ENCODE data around the gene NUTM2D. TPM values are rescaled to one million over a fixed set of nuclear protein-coding genes. Genes with fewer than 3 reads are reported as not detected.
"Not testable (repeated sequence)": the region's sequence is repeated elsewhere in the genome, so short reads cannot be mapped to it uniquely, and the experiment has no call there.

Gene NUTM2D
- total and polyA plus RNA-seq, 5 donors, result 4.8 to 9.8 (median 6.4) TPM

DNA sequence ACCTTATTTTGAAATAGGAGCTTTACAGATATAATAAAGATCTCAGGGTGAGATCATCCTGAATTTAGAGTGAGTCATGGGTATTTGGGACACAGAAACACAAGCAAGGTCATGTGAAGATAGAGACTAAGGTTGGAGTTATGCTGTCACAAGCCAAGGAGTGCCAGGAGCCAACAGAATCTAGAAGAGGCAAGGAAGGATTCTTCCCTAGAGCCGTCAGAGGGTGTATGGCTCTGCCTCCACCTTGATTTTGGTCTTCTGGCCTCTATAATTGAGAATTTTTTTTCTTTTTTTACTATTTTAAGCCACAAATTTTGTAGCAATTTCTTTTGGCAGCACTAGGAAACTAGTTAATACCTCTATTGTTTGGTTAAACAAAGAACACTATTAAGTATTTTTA is 24.9 kb upstream of the NUTM2D start:
- intact Hi-C loops (cut with DNase I); H3K4me1 ChIP-seq (ENCODE audit: control insufficient read depth, insufficient read depth, low read length); H3K27me3 ChIP-seq (ENCODE audit: control insufficient read depth, insufficient read depth); H3K4me3 ChIP-seq (ENCODE audit: low read length); H3K9me3 ChIP-seq (ENCODE audit: control insufficient read depth, low read length); H3K27ac ChIP-seq (ENCODE audit: low read length); ATAC-seq; DNase-seq: not testable (repeated sequence)
- 88% methylated on average over 1 of the region's 1 CpG for WGBS

DNA sequence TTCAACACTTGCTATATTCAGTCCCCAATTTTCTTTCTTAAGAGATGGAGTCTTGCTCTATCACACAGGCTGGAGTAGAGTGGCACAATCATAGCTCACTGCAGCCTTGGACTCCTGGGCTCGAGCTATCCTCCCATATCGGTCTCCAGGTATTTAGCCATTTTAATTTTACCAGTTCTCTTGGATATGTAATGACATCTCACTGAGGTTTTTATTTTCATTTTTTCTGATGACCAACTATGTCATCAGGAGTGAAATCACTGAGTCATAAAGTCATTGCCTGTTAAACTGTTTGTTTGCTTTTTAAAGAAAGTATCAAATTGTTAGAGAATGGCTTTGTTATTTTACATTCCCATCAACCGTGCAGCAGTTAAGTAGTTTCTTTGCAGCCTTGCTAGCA is 17.1 kb upstream of the NUTM2D start:
- DNase-seq, result peak in 1 of 3 donors; percentile 1
- H3K27ac ChIP-seq (ENCODE audit: low read length); H3K4me1 ChIP-seq (ENCODE audit: control insufficient read depth, insufficient read depth, low read length); H3K27me3 ChIP-seq (ENCODE audit: control insufficient read depth, insufficient read depth); ATAC-seq; H3K4me3 ChIP-seq (ENCODE audit: low read length); H3K9me3 ChIP-seq (ENCODE audit: control insufficient read depth, low read length); intact Hi-C loops (cut with DNase I): not testable (repeated sequence)
- 69% methylated on average over 3 of the region's 3 CpGs for WGBS

DNA sequence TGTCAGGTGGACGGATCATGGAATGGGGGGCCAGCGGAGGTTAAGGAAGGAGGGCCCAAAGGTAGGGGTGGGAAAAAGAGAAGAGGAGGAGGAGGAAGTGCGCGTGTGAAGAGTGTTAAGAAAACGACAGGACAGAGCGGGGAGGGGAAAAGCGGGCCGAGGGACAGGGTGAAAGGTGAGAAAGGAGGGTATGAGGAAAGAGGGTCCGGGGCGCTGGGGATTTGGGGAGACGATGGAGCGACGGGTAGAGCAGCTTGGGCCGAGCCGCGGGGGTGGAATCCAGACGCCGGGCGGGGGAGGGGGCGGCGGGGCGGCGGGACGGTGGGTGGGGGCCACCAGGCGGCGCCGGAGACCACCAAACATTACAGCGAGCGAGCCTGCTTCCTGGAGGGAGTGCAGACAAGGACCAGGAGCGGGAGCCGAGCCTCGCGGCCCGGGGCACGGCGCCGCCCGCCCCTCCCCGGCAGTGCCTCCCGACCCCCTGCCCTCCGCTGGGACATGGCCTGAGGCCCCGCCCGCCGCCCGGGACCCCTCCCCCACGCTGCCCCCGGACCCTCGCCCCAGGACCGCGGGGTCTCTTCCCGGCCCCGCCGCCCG is 15.9 kb upstream of the NUTM2D start:
- ATAC-seq, result peak; percentile 22 to 42
- H3K4me3 ChIP-seq (ENCODE audit: low read length), result peak overlapping the region; percentile 43
- H3K27me3 ChIP-seq (ENCODE audit: control insufficient read depth, insufficient read depth); intact Hi-C loops (cut with DNase I); H3K4me1 ChIP-seq (ENCODE audit: control insufficient read depth, insufficient read depth, low read length); H3K9me3 ChIP-seq (ENCODE audit: control insufficient read depth, low read length): not testable (repeated sequence)
- DNase-seq, result peak in 2 of 3 donors; percentile 45 to 64
- 0% methylated on average over 12 of the region's 54 CpGs for WGBS
- peak overlapping the region; percentile 30 for H3K27ac ChIP-seq (ENCODE audit: low read length)

DNA sequence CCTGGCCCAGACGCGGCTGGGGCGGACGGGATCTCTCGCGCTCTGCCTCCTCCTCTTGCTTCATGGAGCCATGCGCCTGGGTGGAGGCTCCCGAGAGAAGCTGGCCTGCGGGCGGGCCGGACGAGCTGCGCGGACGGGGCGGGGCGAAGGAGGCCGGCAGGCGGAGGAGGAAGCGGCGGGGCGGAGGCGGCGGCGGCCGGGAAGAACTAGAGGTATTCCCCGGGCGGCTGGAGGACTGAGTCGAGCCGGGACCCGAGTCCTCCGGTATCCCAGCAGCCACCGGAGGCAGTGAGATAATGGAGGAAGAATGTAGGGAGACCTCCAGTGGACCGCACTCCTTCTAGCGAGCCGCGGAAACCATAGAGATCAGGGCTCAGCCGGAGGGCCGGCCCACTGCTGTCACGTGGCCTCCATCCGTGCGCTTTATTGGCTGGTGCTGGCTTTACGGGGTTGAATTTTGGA is 15.3 kb upstream of the NUTM2D start:
- H3K9me3 ChIP-seq (ENCODE audit: control insufficient read depth, low read length); H3K4me1 ChIP-seq (ENCODE audit: control insufficient read depth, insufficient read depth, low read length); intact Hi-C loops (cut with DNase I); H3K27me3 ChIP-seq (ENCODE audit: control insufficient read depth, insufficient read depth): not testable (repeated sequence)
- WGBS, result under 1% methylated on average over 40 of the region's 43 CpGs
- peak overlapping the region; percentile 14 for H3K27ac ChIP-seq (ENCODE audit: low read length)
- DNase-seq (peak; percentile 91 to 96 (median 95)), ATAC-seq (peak; percentile 97)
- peak overlapping the region; percentile 17 for H3K4me3 ChIP-seq (ENCODE audit: low read length)

DNA sequence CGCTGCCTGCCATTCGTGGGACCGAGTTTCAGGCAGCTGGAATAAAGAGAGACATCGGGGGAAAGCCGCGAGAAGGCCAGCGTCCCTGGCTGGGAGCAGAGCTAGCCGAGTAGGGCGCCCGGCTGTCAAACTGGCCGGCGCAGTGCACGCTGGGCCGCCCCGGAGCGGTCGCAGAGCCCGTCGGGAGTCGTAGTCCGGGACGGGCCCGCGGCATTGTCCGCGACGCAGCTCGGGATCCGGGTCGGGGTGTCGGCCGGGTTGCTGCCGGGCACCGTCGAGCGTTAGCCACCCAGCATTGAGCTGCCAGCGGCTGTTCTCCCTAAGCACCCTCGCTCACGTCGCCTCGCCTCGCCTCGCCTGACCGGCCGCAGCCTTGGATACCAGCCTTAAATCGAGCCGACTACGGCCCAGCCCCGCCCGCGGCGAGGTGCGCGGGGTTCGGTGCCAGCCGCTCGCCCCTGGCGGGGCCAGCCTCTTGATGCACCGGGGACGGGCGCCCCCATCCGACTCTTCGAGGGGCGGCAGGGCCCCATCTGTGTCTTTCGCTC is 14.8 kb upstream of the NUTM2D start:
- under 1% methylated on average over 58 of the region's 65 CpGs for WGBS
- H3K4me1 ChIP-seq (ENCODE audit: control insufficient read depth, insufficient read depth, low read length); H3K27me3 ChIP-seq (ENCODE audit: control insufficient read depth, insufficient read depth); intact Hi-C loops (cut with DNase I); H3K9me3 ChIP-seq (ENCODE audit: control insufficient read depth, low read length): not testable (repeated sequence)
- peak overlapping the region; percentile 64 for H3K4me3 ChIP-seq (ENCODE audit: low read length)
- DNase-seq (peak; percentile 86 to 95 (median 93)), ATAC-seq (peak; percentile 93 to 94)
- peak overlapping the region; percentile 32 for H3K27ac ChIP-seq (ENCODE audit: low read length)

DNA sequence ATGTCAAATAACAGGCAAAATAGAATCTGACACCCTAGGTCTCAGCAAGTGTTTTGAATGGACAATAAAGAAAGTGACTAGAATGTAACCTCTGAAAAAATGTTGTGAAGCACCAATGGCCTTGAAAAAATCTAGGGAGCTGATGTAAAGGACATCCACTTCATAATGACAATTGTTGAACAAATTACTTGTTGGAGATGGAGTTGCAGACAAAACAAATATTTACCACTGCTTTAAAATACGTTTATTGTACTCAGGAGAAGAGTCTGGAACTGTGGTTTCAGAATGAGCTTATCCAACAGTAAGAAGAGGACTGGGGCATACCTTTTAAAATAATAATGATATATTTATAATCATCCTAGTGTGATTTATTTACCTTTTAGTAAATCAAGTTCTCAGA is 11.8 kb upstream of the NUTM2D start:
- H3K4me1 ChIP-seq (ENCODE audit: control insufficient read depth, insufficient read depth, low read length); H3K27me3 ChIP-seq (ENCODE audit: control insufficient read depth, insufficient read depth); intact Hi-C loops (cut with DNase I); DNase-seq; ATAC-seq; H3K4me3 ChIP-seq (ENCODE audit: low read length); H3K27ac ChIP-seq (ENCODE audit: low read length); H3K9me3 ChIP-seq (ENCODE audit: control insufficient read depth, low read length): not testable (repeated sequence)
- WGBS, result 66% methylated on average over 1 of the region's 1 CpG

DNA sequence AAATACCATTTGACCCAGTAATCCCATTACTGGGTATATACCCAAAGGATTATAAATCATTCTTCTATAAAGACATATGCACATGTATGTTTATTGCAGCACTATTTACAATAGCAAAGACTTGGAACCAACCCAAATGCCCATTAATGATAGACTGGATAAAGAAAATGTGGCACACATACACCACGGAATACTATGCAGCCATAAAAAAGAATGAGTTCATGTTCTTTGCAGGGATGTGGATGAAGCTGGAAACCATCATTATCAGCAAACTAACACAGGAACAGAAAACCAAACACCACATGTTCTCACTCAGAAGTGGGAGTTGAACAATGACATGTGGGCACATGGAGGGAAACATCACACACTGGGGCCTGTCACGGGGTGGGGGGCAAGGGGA is 7.4 kb upstream of the NUTM2D start:
- WGBS, result 95% methylated on average over 2 of the region's 2 CpGs

DNA sequence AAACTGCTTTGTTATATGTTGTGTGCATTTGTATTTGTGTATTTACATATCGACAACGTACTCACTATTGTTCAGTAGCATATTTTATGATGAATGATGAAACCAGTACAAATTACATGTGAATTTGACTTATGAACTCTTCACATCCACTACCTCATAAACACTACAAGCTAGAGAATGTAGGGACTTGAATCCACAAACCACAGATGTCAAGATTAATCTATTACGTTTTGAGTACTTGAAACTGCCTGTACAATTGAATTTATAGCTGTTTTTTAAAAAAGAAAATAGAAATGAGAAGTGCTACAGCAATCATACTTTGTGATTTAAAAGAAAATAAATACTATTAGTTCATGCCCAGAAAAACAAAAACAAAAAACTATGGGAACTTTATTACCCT is 4.7 kb upstream of the NUTM2D start:
- H3K4me1 ChIP-seq (ENCODE audit: control insufficient read depth, insufficient read depth, low read length); H3K9me3 ChIP-seq (ENCODE audit: control insufficient read depth, low read length); ATAC-seq; DNase-seq; H3K27me3 ChIP-seq (ENCODE audit: control insufficient read depth, insufficient read depth); H3K4me3 ChIP-seq (ENCODE audit: low read length); intact Hi-C loops (cut with DNase I); H3K27ac ChIP-seq (ENCODE audit: low read length): not testable (repeated sequence)
- WGBS, result 86% methylated on average over 3 of the region's 3 CpGs

More for the DNA sequence above, 7.4 kb upstream of the NUTM2D start:
- H3K4me3 ChIP-seq (ENCODE audit: low read length); intact Hi-C loops (cut with DNase I); H3K27ac ChIP-seq (ENCODE audit: low read length); ATAC-seq; DNase-seq; H3K9me3 ChIP-seq (ENCODE audit: control insufficient read depth, low read length); H3K27me3 ChIP-seq (ENCODE audit: control insufficient read depth, insufficient read depth); H3K4me1 ChIP-seq (ENCODE audit: control insufficient read depth, insufficient read depth, low read length): not testable (repeated sequence)

DNA sequence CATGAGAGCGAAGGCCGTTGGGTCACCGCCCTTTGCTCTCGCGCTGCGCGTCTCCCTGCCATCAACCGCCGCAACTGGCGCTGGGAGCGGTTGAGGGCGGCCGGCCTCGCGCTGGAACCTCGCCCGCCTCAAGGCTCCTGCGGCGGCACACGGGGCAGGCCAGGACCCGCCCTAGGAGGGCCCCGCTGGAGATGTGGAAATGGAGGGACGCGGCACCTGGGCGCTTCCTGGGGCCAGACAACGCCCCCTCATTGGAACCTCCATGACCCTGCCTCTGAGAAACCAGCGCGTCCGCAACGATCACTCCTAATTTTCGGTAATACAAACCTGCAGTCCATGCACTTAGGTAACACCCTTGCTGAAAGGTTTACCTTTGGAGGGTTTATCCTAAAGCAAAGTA is 2.4 kb upstream of the NUTM2D start:
- WGBS, result 90% methylated on average over 15 of the region's 31 CpGs
- H3K4me3 ChIP-seq (ENCODE audit: low read length); intact Hi-C loops (cut with DNase I); ATAC-seq; H3K27me3 ChIP-seq (ENCODE audit: control insufficient read depth, insufficient read depth); H3K27ac ChIP-seq (ENCODE audit: low read length); DNase-seq; H3K4me1 ChIP-seq (ENCODE audit: control insufficient read depth, insufficient read depth, low read length); H3K9me3 ChIP-seq (ENCODE audit: control insufficient read depth, low read length): not testable (repeated sequence)

DNA sequence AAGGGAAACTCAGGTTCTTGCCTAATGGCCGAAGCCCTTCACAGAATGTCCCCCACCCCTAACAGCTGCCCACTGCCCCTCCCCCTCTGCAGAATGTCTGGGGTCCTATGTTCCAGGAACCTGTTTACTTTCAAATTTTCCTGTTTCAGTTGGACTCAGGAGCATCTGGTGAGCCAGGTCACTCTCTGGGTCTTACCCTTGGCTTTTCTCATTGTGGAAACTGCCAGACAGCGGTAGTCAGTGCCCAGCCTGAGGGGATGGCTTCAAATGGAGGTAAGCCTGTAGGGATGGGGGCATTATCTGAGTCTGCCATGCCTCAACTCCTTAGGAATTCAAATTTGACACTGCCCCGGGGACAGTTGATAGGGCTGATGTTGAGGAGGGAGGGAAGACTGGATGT is 615 bp downstream of the NUTM2D start:
- H3K27me3 ChIP-seq (ENCODE audit: control insufficient read depth, insufficient read depth); intact Hi-C loops (cut with DNase I); DNase-seq; H3K27ac ChIP-seq (ENCODE audit: low read length); H3K4me3 ChIP-seq (ENCODE audit: low read length); H3K9me3 ChIP-seq (ENCODE audit: control insufficient read depth, low read length); ATAC-seq; H3K4me1 ChIP-seq (ENCODE audit: control insufficient read depth, insufficient read depth, low read length): not testable (repeated sequence)
- 100% methylated on average over 1 of the region's 3 CpGs for WGBS

DNA sequence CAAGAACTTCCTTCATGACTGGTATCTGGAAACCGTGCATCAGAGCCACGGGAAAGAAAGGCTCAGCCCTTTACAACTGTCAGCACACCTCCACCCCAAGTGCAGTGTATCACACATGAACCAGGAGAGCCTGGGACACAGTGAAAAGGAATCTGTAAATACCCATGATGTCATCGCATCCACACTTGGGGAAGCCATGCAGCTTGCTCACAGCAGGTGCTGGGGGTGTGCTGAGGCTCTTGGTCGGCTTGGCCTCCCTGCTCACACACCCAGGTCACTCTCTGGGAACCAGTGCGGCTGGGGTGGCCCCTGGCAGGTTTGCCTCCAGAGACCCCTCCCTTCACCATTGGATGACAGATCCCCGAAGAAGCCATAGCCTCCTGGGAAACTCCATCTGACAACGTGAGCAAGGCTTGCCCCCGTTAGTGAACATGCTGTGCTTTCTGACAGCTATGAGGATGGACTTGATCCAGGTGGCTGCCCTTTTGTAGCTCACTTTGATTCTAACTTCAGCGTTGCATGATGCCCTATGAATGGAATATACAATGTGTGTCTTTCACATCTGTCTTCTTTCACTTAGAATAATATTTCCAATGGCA is 12.1 kb downstream of the NUTM2D start:
- H3K9me3 ChIP-seq (ENCODE audit: control insufficient read depth, low read length); H3K4me3 ChIP-seq (ENCODE audit: low read length); DNase-seq; intact Hi-C loops (cut with DNase I); H3K27me3 ChIP-seq (ENCODE audit: control insufficient read depth, insufficient read depth); H3K27ac ChIP-seq (ENCODE audit: low read length); H3K4me1 ChIP-seq (ENCODE audit: control insufficient read depth, insufficient read depth, low read length): not testable (repeated sequence)
- peak; percentile 52 to 69 for ATAC-seq
- WGBS, result 71% methylated on average over 6 of the region's 9 CpGs
